HG02938 (cell line): Measurements from ENCODE around the gene IGFLR1.

Experiments
- ATAC-seq: cut with Tn5 transposase; IDR thresholded peaks from one replicate; pipeline ENCODE4 v1.9.1; 2021; ENCODE audit warnings: mild to moderate bottlenecking, moderate library complexity; ENCODE audit not compliant: unreplicated experiment

IGFLR1 gene

GRCh38 chr19:35740423-35741202, 1.6 kb downstream of the IGFLR1 start:
- peak; percentile 46 for ATAC-seq

- peak; percentile 10 for ATAC-seq
These were observed 2.2 kb downstream of the IGFLR1 start for GRCh38 chr19:35740108-35740422.

GRCh38 chr19:35739275-35740107, 2.8 kb downstream of the IGFLR1 start:
- ATAC-seq = no peak

- ATAC-seq = no peak
These were observed 3.4 kb downstream of the IGFLR1 start for GRCh38 chr19:35738887-35739229.

- no peak for ATAC-seq
These were observed 4.0 kb downstream of the IGFLR1 start for GRCh38 chr19:35738021-35738886.

GRCh38 chr19:35736913-35737886, 5.1 kb downstream of the IGFLR1 start:
- no peak for ATAC-seq

- no peak for ATAC-seq
These were observed 7.4 kb downstream of the IGFLR1 start for GRCh38 chr19:35734889-35735288.

GRCh38 chr19:35734273-35734672, 8.0 kb downstream of the IGFLR1 start:
- no peak for ATAC-seq

GRCh38 chr19:35733180-35734125, 8.8 kb downstream of the IGFLR1 start:
- no peak for ATAC-seq

GRCh38 chr19:35732540-35733179, 9.6 kb downstream of the IGFLR1 start:
- no peak for ATAC-seq

GRCh38 chr19:35731779-35732405, 10.4 kb downstream of the IGFLR1 start:
- no peak for ATAC-seq

- ATAC-seq = no peak
These were observed 10.9 kb downstream of the IGFLR1 start for GRCh38 chr19:35731353-35731752.

GRCh38 chr19:35730326-35730725, 11.9 kb downstream of the IGFLR1 start:
- ATAC-seq = no peak

- ATAC-seq = no peak
These were observed 12.5 kb downstream of the IGFLR1 start for GRCh38 chr19:35729763-35730162.

- ATAC-seq = no peak
These were observed 13.2 kb downstream of the IGFLR1 start for GRCh38 chr19:35729021-35729420.

GRCh38 chr19:35727956-35728706, 14.1 kb downstream of the IGFLR1 start:
- no peak for ATAC-seq
